Astrocyte (in vitro differentiated cells and primary cell): ENCODE data around the gene PXK. TPM values are rescaled to one million over a fixed set of nuclear protein-coding genes. Genes with fewer than 3 reads are reported as not detected.

Source experiments
- DNase-seq: peaks from one replicate; pipeline ENCODE4 v3.0.0-alpha.2; 2010; ENCODE audit warnings: low read depth
- FAIRE-seq: peaks from 2 replicates; lab custom pipeline; 2011; peaks lifted over from hg19 to GRCh38; lab: Jason Lieb, UNC
- H2AFZ ChIP-seq: 2 replicates; pipeline ENCODE4 v1.6.0; 2012; ENCODE audit warnings: low read depth, low read length, inconsistent platforms
- H3K27ac ChIP-seq: 2 replicates; pipeline ENCODE4 v1.5.1; 2011; ENCODE audit warnings: low read depth, low read length, inconsistent platforms
- H3K27me3 ChIP-seq: 2 replicates; pipeline ENCODE4 v1.6.0; 2011; ENCODE audit warnings: low read length, inconsistent platforms; ENCODE audit not compliant: insufficient read depth
- H3K36me3 ChIP-seq: 2 replicates; pipeline ENCODE4 v1.5.1; 2011; ENCODE audit warnings: low read length, inconsistent platforms; ENCODE audit not compliant: insufficient read depth
- H3K4me1 ChIP-seq: 2 replicates; pipeline ENCODE4 v1.5.1; 2011; ENCODE audit warnings: low read length, inconsistent platforms; ENCODE audit not compliant: insufficient read depth
- H3K4me2 ChIP-seq: 2 replicates; pipeline ENCODE4 v1.6.0; 2012; ENCODE audit warnings: low read length, inconsistent platforms
- H3K4me3 ChIP-seq: 2 replicates; pipeline ENCODE4 v1.5.1; 2011; ENCODE audit warnings: low read depth, mild to moderate bottlenecking, low read length, inconsistent platforms; ENCODE audit not compliant: insufficient read depth
- H3K79me2 ChIP-seq: 2 replicates; pipeline ENCODE4 v1.6.0; 2012; ENCODE audit warnings: mild to moderate bottlenecking, low read length, inconsistent platforms; ENCODE audit not compliant: insufficient read depth
- H3K9ac ChIP-seq: 2 replicates; pipeline ENCODE4 v1.6.0; 2012; ENCODE audit warnings: mild to moderate bottlenecking, low read length, inconsistent platforms
- H3K9me3 ChIP-seq: 2 replicates; pipeline ENCODE4 v1.5.1; 2012; ENCODE audit warnings: low read depth, mild to moderate bottlenecking, low read length, inconsistent platforms; ENCODE audit not compliant: insufficient read depth
- H4K20me1 ChIP-seq: 2 replicates; pipeline ENCODE4 v1.6.0; 2012; ENCODE audit warnings: low read length, inconsistent platforms; ENCODE audit not compliant: insufficient read depth
- H3K27ac Mint-ChIP-seq: one replicate; pipeline ENCODE4 v1.8.0; 2021; ENCODE audit warnings: mild to moderate bottlenecking, mixed read lengths; ENCODE audit not compliant: unreplicated experiment
- H3K27me3 Mint-ChIP-seq: one replicate; pipeline ENCODE4 v1.8.0; 2021; ENCODE audit warnings: low read depth, mixed read lengths; ENCODE audit not compliant: unreplicated experiment
- H3K36me3 Mint-ChIP-seq: one replicate; pipeline ENCODE4 v1.8.0; 2021; ENCODE audit warnings: low read depth, mixed read lengths; ENCODE audit not compliant: unreplicated experiment
- H3K4me1 Mint-ChIP-seq: one replicate; pipeline ENCODE4 v1.8.0; 2021; ENCODE audit warnings: low read depth, mixed read lengths; ENCODE audit not compliant: unreplicated experiment
- H3K4me3 Mint-ChIP-seq: one replicate; pipeline ENCODE4 v1.8.0; 2021; ENCODE audit warnings: mild to moderate bottlenecking, moderate library complexity, mixed read lengths; ENCODE audit not compliant: unreplicated experiment
- H3K9me3 Mint-ChIP-seq: one replicate; pipeline ENCODE4 v1.8.0; 2021; ENCODE audit warnings: mild to moderate bottlenecking, mixed read lengths; ENCODE audit not compliant: unreplicated experiment
- CTCF ChIP-seq: IDR thresholded peaks from 2 replicates; pipeline ENCODE4 v1.5.1; 2011; ENCODE audit warnings: low read depth, mild to moderate bottlenecking, inconsistent platforms, low read length, moderate library complexity; ENCODE audit not compliant: insufficient read depth
- EZH2 ChIP-seq: IDR thresholded peaks from 2 replicates; pipeline ENCODE4 v1.6.1; 2012; ENCODE audit warnings: mild to moderate bottlenecking, low read length, inconsistent platforms; ENCODE audit not compliant: insufficient read depth
- total RNA-seq: library from RNA; stranded (reverse); gene quantifications from 2 replicates; pipeline ENCODE4 v1.2.1, GENCODE V29; 2021

Gene PXK
- total RNA-seq, 1 donor from 2014 or later = 10.5 TPM

- no peaks in the 10 kb centered on the region for H3K79me2 ChIP-seq
- no peak overlapping the region for H3K4me3 ChIP-seq
- no peak overlapping the region for H3K27ac ChIP-seq
- no peak overlapping the region for H2AFZ ChIP-seq
- H3K4me3 Mint-ChIP-seq = no peak overlapping the region
- H3K27ac Mint-ChIP-seq = no peak overlapping the region
- no peaks in the 10 kb centered on the region for H3K27me3 ChIP-seq
- H3K36me3 ChIP-seq = no peaks in the 10 kb centered on the region
- H3K4me2 ChIP-seq = no peak overlapping the region
- no peak overlapping the region for H3K9ac ChIP-seq
- peaks cover 8% of the 10 kb centered on the region for H3K4me1 Mint-ChIP-seq
- peaks cover 3% of the 10 kb centered on the region for H3K27me3 Mint-ChIP-seq
- DNase-seq = no peak
- H3K4me1 ChIP-seq = peaks cover 11% of the 10 kb centered on the region
- TF ChIP-seq CTCF (no peak), EZH2 (no peak)
- no peaks in the 10 kb centered on the region for H3K9me3 Mint-ChIP-seq
- no peaks in the 10 kb centered on the region for H3K36me3 Mint-ChIP-seq
- peaks cover 4% of the 10 kb centered on the region for H4K20me1 ChIP-seq
- no peak for FAIRE-seq
- H3K9me3 ChIP-seq = no peaks in the 10 kb centered on the region
Measured at GRCh38 chr3:58326267-58326900, 6.3 kb upstream of the PXK start.

GRCh38 chr3:58329150-58329921 lies 3.4 kb upstream of the PXK start:
- Mint-ChIP-seq H3K27ac (no peak overlapping the region), H3K9me3 (no peaks in the 10 kb centered on the region), H3K4me3 (no peak overlapping the region), H3K27me3 (peaks cover 5% of the 10 kb centered on the region), H3K4me1 (peaks cover 12% of the 10 kb centered on the region), H3K36me3 (no peaks in the 10 kb centered on the region)
- Histone ChIP-seq H4K20me1 (no peaks in the 10 kb centered on the region), H3K4me2 (no peak overlapping the region), H3K4me1 (peaks cover 14% of the 10 kb centered on the region), H3K27ac (no peak overlapping the region), H3K4me3 (no peak overlapping the region), H3K36me3 (no peaks in the 10 kb centered on the region), H3K27me3 (no peaks in the 10 kb centered on the region), H3K9me3 (no peaks in the 10 kb centered on the region), H3K9ac (no peak overlapping the region), H3K79me2 (peaks cover 11% of the 10 kb centered on the region), H2AFZ (no peak overlapping the region)
- TF ChIP-seq EZH2 (no peak), CTCF (no peak)
- no peak for DNase-seq
- FAIRE-seq = no peak

GRCh38 chr3:58329922-58330413 lies 2.7 kb upstream of the PXK start:
- Histone ChIP-seq H3K9ac (no peak overlapping the region), H3K9me3 (no peaks in the 10 kb centered on the region), H2AFZ (no peak overlapping the region), H3K4me1 (peaks cover 16% of the 10 kb centered on the region), H3K79me2 (peaks cover 18% of the 10 kb centered on the region), H4K20me1 (no peaks in the 10 kb centered on the region), H3K4me2 (no peak overlapping the region), H3K27me3 (no peaks in the 10 kb centered on the region), H3K4me3 (no peak overlapping the region), H3K27ac (no peak overlapping the region), H3K36me3 (no peaks in the 10 kb centered on the region)
- Mint-ChIP-seq H3K36me3 (no peaks in the 10 kb centered on the region), H3K4me3 (no peak overlapping the region), H3K27ac (no peak overlapping the region), H3K9me3 (no peaks in the 10 kb centered on the region), H3K27me3 (peaks cover 5% of the 10 kb centered on the region), H3K4me1 (peaks cover 14% of the 10 kb centered on the region)
- FAIRE-seq (no peak), DNase-seq (no peak)
- TF ChIP-seq CTCF (no peak), EZH2 (no peak)
